Upper lobe of left lung (tissue), 6 donors: Measurements from ENCODE around the gene PFKL. TPM values are rescaled to one million over a fixed set of nuclear protein-coding genes. Genes with fewer than 3 reads are reported as not detected.

Source experiments
- ATAC-seq, 2 donors: fragments of 200-7000 bp; cut with Tn5 transposase; one replicate each; pipeline ENCODE4 v1.9.1; 2022; ENCODE audit warnings: mild to moderate bottlenecking in 2 of 2, moderate library complexity in 2 of 2; ENCODE audit not compliant: low FRiP score in 2 of 2
- DNase-seq, 2 donors: peaks; one replicate each; pipeline ENCODE4 v3.0.0-alpha.2; 2019 to 2020
- H3K27ac ChIP-seq, 4 donors: fragments of 200-600 bp; sonication (generic); one replicate each; pipeline ENCODE4 v1.5.1; 2016 to 2019
- H3K27me3 ChIP-seq, 4 donors: fragments of 200-600 bp; sonication (generic); one replicate each; pipeline ENCODE4 v1.5.1; 2017 to 2019
- H3K36me3 ChIP-seq, 4 donors: fragments of 200-600 bp; sonication (generic); one replicate each; pipeline ENCODE4 v1.5.1; 2016 to 2019
- H3K4me1 ChIP-seq, 4 donors: fragments of 200-600 bp; sonication (generic); one replicate each; pipeline ENCODE4 v1.5.1; 2018 to 2019
- H3K4me3 ChIP-seq, 4 donors: fragments of 200-600 bp; sonication (generic); one replicate each; pipeline ENCODE4 v1.5.1; 2017 to 2019; ENCODE audit warnings: mild to moderate bottlenecking in 2 of 4, moderate library complexity in 1 of 4
- H3K9me3 ChIP-seq, 4 donors: fragments of 200-600 bp; sonication (generic); one replicate each; pipeline ENCODE4 v1.5.1; 2018 to 2019
- CTCF ChIP-seq, 6 experiments: fragments of 450-650 bp in 4 of 6; fragments of 200-600 bp in 2 of 6; sonication (generic) in 2 of 6; IDR thresholded peaks; one replicate each; pipeline ENCODE4 v1.5.1; 2016 to 2019; ENCODE audit warnings: antibody characterized with exemption in 6 of 6
- EP300 ChIP-seq, 4 donors: sonication (generic); formaldehyde crosslinking; IDR thresholded peaks; one replicate each; pipeline ENCODE4 v1.5.1; 2017; ENCODE audit warnings: antibody characterized with exemption in 4 of 4, control low read depth in 2 of 4
- POLR2A ChIP-seq, 4 donors: fragments of 450-650 bp; IDR thresholded peaks; one replicate each; pipeline ENCODE4 v1.5.1; 2016 to 2017; ENCODE audit warnings: antibody characterized with exemption in 4 of 4, mild to moderate bottlenecking in 2 of 4
- POLR2AphosphoS5 ChIP-seq, 2 donors: sonication (generic); formaldehyde crosslinking; IDR thresholded peaks; one replicate each; pipeline ENCODE4 v1.5.1; 2017; ENCODE audit warnings: antibody characterized with exemption in 2 of 2
- WGBS, 2 donors: methylation state at CpG; one replicate each; pipeline ENCODE4 v1.1.5; 2017 to 2018; 5-methylcytosine and 5-hydroxymethylcytosine counted together
- total RNA-seq, 6 donors: library from RNA; depleted of rRNA in 4 of 6; stranded (reverse); fragments of >200 nt in 4 of 6; gene quantifications; one replicate each; pipeline versions ENCODE4 v1.1.0 to v1.2.1, GENCODE V29; 2016 to 2021
- donor health status: DM: no; HTN: no; CAD: no; lungs with moderate emphysema.
- donor health status: DM: no; HTN: yes; CAD: no; lungs with severe emphysema.

The PFKL gene
- total RNA-seq, 6 donors from 2014 or later = 69.8 to 157 (median 135) TPM

- DNase-seq = no peak
Measured at GRCh38 chr21:44371596-44371995, 71.7 kb downstream of the PFKL start.

DNA sequence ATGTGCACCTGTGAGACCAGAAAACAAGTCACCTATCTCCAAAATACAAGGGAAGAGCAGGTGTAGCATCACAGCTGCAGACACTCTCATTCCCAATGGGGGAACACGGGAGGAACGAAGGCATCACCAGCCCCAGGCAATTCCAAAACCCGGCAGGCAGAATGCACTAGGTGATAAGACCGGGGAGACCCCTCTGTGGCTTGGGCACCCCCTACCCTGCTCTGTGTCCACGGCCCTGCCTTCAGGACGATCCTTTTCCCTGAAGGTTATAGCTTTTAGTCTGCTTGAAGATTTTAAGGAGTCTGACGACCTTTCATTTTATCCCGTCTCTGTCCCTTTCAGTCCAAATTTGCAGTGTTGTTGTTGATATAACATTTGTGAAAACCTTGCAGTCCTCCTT lies 72.8 kb downstream of the PFKL start:
- DNase-seq (no peak), ATAC-seq (no peak)
- 66 to 82% methylated on average over 8 of the region's 8 CpGs for WGBS, 2 donors
- H3K4me3 ChIP-seq = no peak overlapping the region
- peaks cover 0 to 17% (median 10%) of the 10 kb centered on the region in 4 donors for H3K4me1 ChIP-seq
- H3K27me3 ChIP-seq = peaks cover 0 to 4% (median 0%) of the 10 kb centered on the region in 4 donors
- H3K36me3 ChIP-seq = no peaks in the 10 kb centered on the region
- H3K27ac ChIP-seq = no peak overlapping the region
- TF ChIP-seq CTCF (IDR thresholded peaks at IDR 0.05) = no peak
- no peak for TF ChIP-seq POLR2A (IDR thresholded peaks at IDR 0.05)
- TF ChIP-seq EP300 (IDR thresholded peaks at IDR 0.05) = no peak
- no peak for TF ChIP-seq POLR2AphosphoS5 (IDR thresholded peaks at IDR 0.05)
- H3K9me3 ChIP-seq = no peaks in the 10 kb centered on the region

More at GRCh38 chr21:44371596-44371995, 71.7 kb downstream of the PFKL start:
- H3K27ac ChIP-seq = no peak overlapping the region
- 93 to 95% methylated on average over 6 of the region's 6 CpGs for WGBS, 2 donors
- H3K36me3 ChIP-seq = no peaks in the 10 kb centered on the region
- peaks cover 0 to 4% (median 0%) of the 10 kb centered on the region in 4 donors for H3K27me3 ChIP-seq
- no peak overlapping the region for H3K4me3 ChIP-seq
- no peak for TF ChIP-seq EP300 (IDR thresholded peaks at IDR 0.05)
- no peak for TF ChIP-seq POLR2AphosphoS5 (IDR thresholded peaks at IDR 0.05)
- no peak for TF ChIP-seq POLR2A (IDR thresholded peaks at IDR 0.05)
- TF ChIP-seq CTCF (IDR thresholded peaks at IDR 0.05) = no peak
- no peaks in the 10 kb centered on the region for H3K9me3 ChIP-seq
- no peak for ATAC-seq
- H3K4me1 ChIP-seq = peaks cover 0 to 17% (median 10%) of the 10 kb centered on the region in 4 donors

DNA sequence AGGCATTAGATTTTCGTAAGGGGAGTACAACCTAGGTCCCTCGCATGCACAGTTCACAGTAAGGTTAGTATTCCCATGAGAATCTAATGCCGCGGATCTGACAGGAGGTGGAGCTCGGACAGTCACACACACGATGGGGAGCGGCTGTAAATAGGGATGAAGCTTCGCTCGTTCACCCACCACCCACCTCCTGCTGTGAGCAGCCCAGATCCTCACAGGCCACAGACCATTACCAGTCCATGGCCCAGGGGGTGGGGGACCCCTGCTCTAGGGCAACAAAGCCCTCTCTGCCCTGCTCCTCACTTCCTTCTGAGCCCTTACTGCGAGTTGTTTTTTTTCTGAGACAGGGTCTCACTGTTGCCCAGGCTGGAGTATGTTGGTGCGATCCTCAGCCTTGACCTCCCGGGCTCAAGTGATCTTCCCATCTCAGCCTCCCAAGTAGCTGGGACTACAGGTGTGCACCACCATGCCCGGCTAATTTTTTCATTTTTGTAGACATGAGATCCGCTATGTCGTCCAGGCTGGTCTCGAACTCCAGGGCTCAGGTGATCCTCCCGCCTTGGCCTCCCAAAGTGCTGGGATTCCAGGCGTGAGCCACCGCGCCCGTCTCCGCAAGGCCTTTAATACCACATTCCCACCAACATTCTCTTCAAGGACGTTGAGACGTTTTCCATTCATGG lies 74.9 kb downstream of the PFKL start:
- DNase-seq (no peak), ATAC-seq (no peak)
- H3K27ac ChIP-seq = peak overlapping the region in 3 of 4 donors; percentile 54 to 73 (median 62)
- no peak overlapping the region for H3K4me3 ChIP-seq
- peaks cover 0 to 17% (median 10%) of the 10 kb centered on the region in 4 donors for H3K4me1 ChIP-seq
- 82 to 87% methylated on average over 24 of the region's 24 CpGs for WGBS, 2 donors
- H3K36me3 ChIP-seq = no peaks in the 10 kb centered on the region
- H3K27me3 ChIP-seq = no peaks in the 10 kb centered on the region
- TF ChIP-seq POLR2AphosphoS5 (IDR thresholded peaks at IDR 0.05) = no peak
- no peaks in the 10 kb centered on the region for H3K9me3 ChIP-seq

- DNase-seq (peak in 1 of 2 donors; percentile 80), ATAC-seq (peak in 1 of 2 donors; percentile 45)
- Histone ChIP-seq H3K27ac (peak overlapping the region in 3 of 4 donors; percentile 54 to 73 (median 62)), H3K9me3 (no peaks in the 10 kb centered on the region), H3K4me3 (no peak overlapping the region), H3K36me3 (no peaks in the 10 kb centered on the region), H3K27me3 (no peaks in the 10 kb centered on the region), H3K4me1 (peaks cover 0 to 12% (median 6%) of the 10 kb centered on the region in 4 donors)
- TF ChIP-seq POLR2AphosphoS5 (IDR thresholded peaks at IDR 0.05) = peak; percentile 28 to 71
- no peak for TF ChIP-seq EP300 (IDR thresholded peaks at IDR 0.05)
- WGBS, 2 donors = 50 to 61% methylated on average over 10 of the region's 10 CpGs
Measured at GRCh38 chr21:44375281-44375651, 75.4 kb downstream of the PFKL start.

DNA sequence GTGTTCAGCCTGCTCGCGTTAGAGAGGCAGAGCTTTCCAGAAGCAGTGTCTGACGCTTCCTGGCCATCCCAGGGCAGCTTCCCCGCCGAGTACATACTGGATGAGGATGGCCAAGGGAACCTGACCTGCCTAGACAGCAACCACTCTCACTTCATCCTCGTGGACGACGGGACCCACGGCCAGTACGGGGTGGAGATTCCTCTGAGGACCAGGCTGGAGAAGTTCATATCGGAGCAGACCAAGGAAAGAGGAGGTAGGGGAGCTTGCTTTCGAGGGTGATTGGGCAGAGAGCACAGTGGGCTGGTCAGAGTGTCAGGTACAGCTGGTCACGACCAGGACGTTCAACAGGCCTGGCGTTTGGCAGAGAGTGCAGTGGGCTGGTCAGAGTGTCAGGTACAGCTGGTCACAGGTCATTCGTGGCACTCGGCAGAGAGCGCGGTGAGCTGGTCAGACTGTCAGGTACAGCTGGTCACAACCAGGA lies 75.9 kb downstream of the PFKL start:
- H3K9me3 ChIP-seq = no peaks in the 10 kb centered on the region
- peaks cover 0 to 8% (median 5%) of the 10 kb centered on the region in 4 donors for H3K4me1 ChIP-seq
- ATAC-seq (no peak), DNase-seq (no peak)
- no peaks in the 10 kb centered on the region for H3K27me3 ChIP-seq
- WGBS, 2 donors = 85 to 91% methylated on average over 16 to 19 of the region's 19 CpGs
- peak overlapping the region in 2 of 4 donors; percentile 54 to 73 for H3K27ac ChIP-seq
- no peaks in the 10 kb centered on the region for H3K36me3 ChIP-seq
- no peak for TF ChIP-seq CTCF (IDR thresholded peaks at IDR 0.05)
- TF ChIP-seq POLR2A (IDR thresholded peaks at IDR 0.05) = no peak
- no peak overlapping the region for H3K4me3 ChIP-seq

DNA sequence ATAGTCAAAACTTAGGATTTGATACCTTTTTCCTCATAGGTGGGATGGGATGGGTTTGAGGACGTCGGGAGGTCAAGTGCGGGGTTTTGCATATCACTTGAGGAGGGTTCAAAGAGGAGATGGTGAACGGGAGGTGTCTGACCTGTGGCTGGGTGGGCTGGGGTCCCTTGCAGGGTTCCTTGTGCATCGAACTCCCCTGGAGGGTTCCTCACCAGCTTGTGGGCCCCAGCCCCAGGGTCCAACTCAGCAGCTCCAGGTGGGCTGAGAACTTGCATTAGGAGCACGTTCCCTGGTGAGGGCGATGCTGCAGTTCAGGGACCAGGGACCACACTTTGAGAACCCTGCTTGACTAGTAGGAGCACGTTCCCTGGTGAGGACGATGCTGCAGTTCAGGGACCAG lies 76.8 kb downstream of the PFKL start:
- H3K27me3 ChIP-seq = no peaks in the 10 kb centered on the region
- WGBS, 2 donors = 79 to 88% methylated on average over 7 to 9 of the region's 9 CpGs
- no peak for DNase-seq

More for the DNA sequence above, 76.8 kb downstream of the PFKL start:
- no peak overlapping the region for H3K27ac ChIP-seq
- no peak for ATAC-seq
- no peak overlapping the region for H3K4me3 ChIP-seq
- H3K36me3 ChIP-seq = no peaks in the 10 kb centered on the region
- TF ChIP-seq EP300 (IDR thresholded peaks at IDR 0.05) = no peak
- TF ChIP-seq CTCF (IDR thresholded peaks at IDR 0.05) = no peak
- TF ChIP-seq POLR2A (IDR thresholded peaks at IDR 0.05) = no peak
- TF ChIP-seq POLR2AphosphoS5 (IDR thresholded peaks at IDR 0.05) = no peak
- peaks cover 0 to 8% (median 5%) of the 10 kb centered on the region in 4 donors for H3K4me1 ChIP-seq
- no peaks in the 10 kb centered on the region for H3K9me3 ChIP-seq
